Thyroid gland (tissue), 4 donors: Measurements from ENCODE around the gene MGMT. TPM values are rescaled to one million over a fixed set of nuclear protein-coding genes. Genes with fewer than 3 reads are reported as not detected.

Source experiments
- DNase-seq, 2 donors: peaks; one replicate each; pipeline ENCODE4 v3.0.0-alpha.2; 2019
- H3K27ac ChIP-seq, 3 donors: fragments of 200-600 bp; sonication (generic); 1 replicate in 2 of 3; 2 replicates in 1 of 3; pipeline ENCODE4 v1.5.1; 2016 to 2019; ENCODE audit warnings: mild to moderate bottlenecking in 1 of 3, moderate library complexity in 1 of 3
- H3K27me3 ChIP-seq: fragments of 200-600 bp; sonication (generic); one replicate; pipeline ENCODE4 v1.5.1; 2019
- H3K36me3 ChIP-seq, 2 donors: fragments of 200-600 bp; sonication (generic); one replicate each; pipeline ENCODE4 v1.5.1; 2016 to 2019
- H3K4me1 ChIP-seq, 2 donors: fragments of 200-600 bp; sonication (generic); one replicate each; pipeline ENCODE4 v1.5.1; 2017 to 2019
- H3K4me3 ChIP-seq, 3 donors: fragments of 200-600 bp; sonication (generic); replicated peaks in 1 of 3; 1 replicate in 2 of 3; 2 replicates in 1 of 3; pipeline ENCODE4 v1.5.1; 2016; ENCODE audit warnings: mild to moderate bottlenecking in 1 of 3
- H3K9me3 ChIP-seq: fragments of 200-600 bp; sonication (generic); one replicate; pipeline ENCODE4 v1.5.1; 2017
- CTCF ChIP-seq, 6 experiments: fragments of 200-600 bp in 3 of 6; fragments of 450-650 bp in 3 of 6; sonication (generic) in 3 of 6; IDR thresholded peaks; one replicate each; pipeline ENCODE4 v1.5.1; 2016 to 2019; ENCODE audit warnings: antibody characterized with exemption in 6 of 6, mild to moderate bottlenecking in 2 of 6, inconsistent platforms in 1 of 6, moderate library complexity in 1 of 6
- POLR2A ChIP-seq, 2 donors: fragments of 450-650 bp; IDR thresholded peaks; one replicate each; pipeline ENCODE4 v1.6.1; 2017; ENCODE audit warnings: antibody characterized with exemption in 2 of 2, mild to moderate bottlenecking in 2 of 2, moderate library complexity in 1 of 2
- WGBS, 2 donors: methylation state at CpG; one replicate each; pipeline ENCODE4 v1.1.5; 2017; 5-methylcytosine and 5-hydroxymethylcytosine counted together
- intact Hi-C: fragments of 100-400 bp; cut with DNase I; formaldehyde crosslinking; loops from one replicate; pipeline ENCODE4 v1.15.1; 2023
- total RNA-seq, 4 donors: library from RNA; depleted of rRNA; stranded (reverse); fragments of >200 nt; gene quantifications; one replicate each; pipeline ENCODE4 v1.2.3, GENCODE V29; 2016

Gene MGMT
- total RNA-seq, 4 donors from 2014 or later, result 17.6 to 48.7 (median 30.7) TPM

GRCh38 chr10:129761981-129762956, 295.2 kb downstream of the MGMT start:
- Histone ChIP-seq H3K9me3 (no peaks in the 10 kb centered on the region), H3K4me3 (no peak overlapping the region), H3K36me3 (no peaks in the 10 kb centered on the region), H3K4me1 (peaks cover 0 to under 1% of the 10 kb centered on the region in 2 donors), H3K27me3 (no peaks in the 10 kb centered on the region), H3K27ac (no peak overlapping the region)
- WGBS, 2 donors, result 80 to 84% methylated on average over 25 of the region's 25 CpGs
- intact Hi-C loops, result no loop called here
- TF ChIP-seq POLR2A (IDR thresholded peaks at IDR 0.05) (no peak), CTCF (IDR thresholded peaks at IDR 0.05) (no peak)
- no peak for DNase-seq

GRCh38 chr10:129764011-129764900, 297.2 kb downstream of the MGMT start:
- Histone ChIP-seq H3K9me3 (no peaks in the 10 kb centered on the region), H3K4me1 (no peaks in the 10 kb centered on the region), H3K36me3 (peaks cover 0 to 5% of the 10 kb centered on the region in 2 donors), H3K27ac (no peak overlapping the region), H3K4me3 (no peak overlapping the region), H3K27me3 (no peaks in the 10 kb centered on the region)
- no peak for TF ChIP-seq POLR2A (IDR thresholded peaks at IDR 0.05)
- TF ChIP-seq CTCF (IDR thresholded peaks at IDR 0.05), result no peak
- WGBS, 2 donors, result 93 to 95% methylated on average over 20 to 23 of the region's 23 CpGs
- intact Hi-C loops, result no loop called here
- DNase-seq, result no peak

- Histone ChIP-seq H3K9me3 (no peaks in the 10 kb centered on the region), H3K4me3 (no peak overlapping the region), H3K27me3 (no peaks in the 10 kb centered on the region), H3K4me1 (no peaks in the 10 kb centered on the region), H3K36me3 (peaks cover 0 to 5% of the 10 kb centered on the region in 2 donors), H3K27ac (no peak overlapping the region)
- DNase-seq, result no peak
- intact Hi-C loops, result no loop called here
- 96 to 98% methylated on average over 6 to 12 of the region's 13 CpGs for WGBS, 2 donors
- TF ChIP-seq CTCF (IDR thresholded peaks at IDR 0.05) (no peak), POLR2A (IDR thresholded peaks at IDR 0.05) (no peak)
These were observed 298.0 kb downstream of the MGMT start for GRCh38 chr10:129764901-129765663.

GRCh38 chr10:129765664-129766550, 298.9 kb downstream of the MGMT start:
- peaks cover 0 to 5% of the 10 kb centered on the region in 2 donors for H3K36me3 ChIP-seq
- no peak for DNase-seq
- TF ChIP-seq POLR2A (IDR thresholded peaks at IDR 0.05) (no peak), CTCF (IDR thresholded peaks at IDR 0.05) (no peak)
- H3K27me3 ChIP-seq, result no peaks in the 10 kb centered on the region
- no peak overlapping the region for H3K4me3 ChIP-seq
- H3K9me3 ChIP-seq, result no peaks in the 10 kb centered on the region
- no peaks in the 10 kb centered on the region for H3K4me1 ChIP-seq
- 93 to 95% methylated on average over 17 to 23 of the region's 25 CpGs for WGBS, 2 donors
- intact Hi-C loops, result no loop called here
- no peak overlapping the region for H3K27ac ChIP-seq
